Activated CD8-positive, alpha-beta memory T cell treated with anti-CD3 and anti-CD28 coated beads, Interleukin-2, amount 50 U/mL, for 4 hours (primary cell): ENCODE results near the gene PIP4K2B.

Experiments
- DNase-seq: peaks from one replicate; pipeline ENCODE4 v3.0.0-alpha.2; 2020

The PIP4K2B gene

GRCh38 chr17:38743556-38744171, 55.7 kb downstream of the PIP4K2B start:
- DNase-seq, result no peak

GRCh38 chr17:38742411-38743308, 56.7 kb downstream of the PIP4K2B start:
- no peak for DNase-seq

GRCh38 chr17:38741921-38742410, 57.4 kb downstream of the PIP4K2B start:
- DNase-seq, result no peak

- no peak for DNase-seq
These were observed 57.9 kb downstream of the PIP4K2B start for GRCh38 chr17:38741461-38741860.

GRCh38 chr17:38740806-38741205, 58.5 kb downstream of the PIP4K2B start:
- DNase-seq, result no peak

- DNase-seq, result no peak
These were observed 59.3 kb downstream of the PIP4K2B start for GRCh38 chr17:38740044-38740443.

- no peak for DNase-seq
These were observed 60.1 kb downstream of the PIP4K2B start for GRCh38 chr17:38739305-38739704.

- DNase-seq, result no peak
These were observed 60.7 kb downstream of the PIP4K2B start for GRCh38 chr17:38738686-38739085.

GRCh38 chr17:38738007-38738662, 61.2 kb downstream of the PIP4K2B start:
- no peak for DNase-seq

GRCh38 chr17:38735161-38735997, 64.0 kb downstream of the PIP4K2B start:
- peak; percentile 83 for DNase-seq

GRCh38 chr17:38733982-38734973, 65.1 kb downstream of the PIP4K2B start:
- DNase-seq, result no peak

GRCh38 chr17:38733282-38733981, 65.9 kb downstream of the PIP4K2B start:
- no peak for DNase-seq

- DNase-seq, result no peak
These were observed 66.7 kb downstream of the PIP4K2B start for GRCh38 chr17:38732376-38733281.

- no peak for DNase-seq
These were observed 67.6 kb downstream of the PIP4K2B start for GRCh38 chr17:38731526-38732294.

- no peak for DNase-seq
These were observed 68.6 kb downstream of the PIP4K2B start for GRCh38 chr17:38730526-38731379.

- DNase-seq, result peak; percentile 89
These were observed 69.3 kb downstream of the PIP4K2B start, which contains the start of gene CISD3 for GRCh38 chr17:38729886-38730525. CISD3 (plus strand) TSS chr17:38730341; CDS start chr17:38730359, 18 bp downstream.

GRCh38 chr17:38729368-38729885, 69.9 kb downstream of the PIP4K2B start:
- no peak for DNase-seq
